PC-3 (cell line): ENCODE data around the gene SHROOM3.

Experiments used
- CTCF ChIP-seq: fragments of 300-600 bp; sonication (generic); conservative IDR thresholded peaks from 2 replicates; pipeline ENCODE4 v1.5.1; 2017; ENCODE audit warnings: antibody characterized with exemption, low read depth, mild to moderate bottlenecking, low read length
- EZH2 ChIP-seq: fragments of 300-600 bp; sonication (generic); IDR thresholded peaks from one replicate; pipeline ENCODE4 v1.6.1; 2017; ENCODE audit warnings: antibody characterized with exemption, mild to moderate bottlenecking, low read length; ENCODE audit not compliant: unreplicated experiment

GRCh38 chr4:76760193-76760592 is 325.2 kb downstream of the SHROOM3 start:
- TF ChIP-seq CTCF, result no peak
- no peak for TF ChIP-seq EZH2
